HG03442 (cell line): Measurements from ENCODE around the gene EPN2.
A peak's percentile ranks its signal among the peaks of the same experiment; 100 is the strongest.
"Not testable (repeated sequence)": the region's sequence is repeated elsewhere in the genome, so short reads cannot be mapped to it uniquely, and the experiment has no call there.

Experiments used
- ATAC-seq: cut with Tn5 transposase; IDR thresholded peaks from one replicate; pipeline ENCODE4 v1.9.1; 2021; ENCODE audit warnings: mild to moderate bottlenecking, moderate library complexity; ENCODE audit not compliant: unreplicated experiment

Gene EPN2

DNA sequence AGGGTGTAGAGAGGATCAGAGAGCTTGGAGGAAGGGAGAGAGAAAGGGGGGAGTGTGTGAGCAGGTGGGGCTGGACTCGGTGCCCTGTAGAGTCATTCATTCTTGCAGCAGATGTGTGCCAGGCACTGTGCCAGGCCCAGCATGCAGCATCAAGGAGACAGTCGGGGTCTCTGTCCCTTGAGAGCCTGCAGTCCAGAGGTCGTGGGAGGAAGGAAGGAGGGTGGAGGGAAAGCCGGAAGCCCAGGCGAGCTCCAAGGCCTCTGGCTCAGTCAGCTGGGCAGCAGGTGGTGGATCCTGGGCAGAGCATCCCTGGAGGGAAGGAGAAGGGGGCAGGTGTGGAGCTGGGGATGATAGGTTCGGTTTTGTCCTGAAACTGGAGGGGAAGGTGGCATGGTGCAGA, 27.5 kb downstream of the EPN2 start:
- no peak for ATAC-seq

DNA sequence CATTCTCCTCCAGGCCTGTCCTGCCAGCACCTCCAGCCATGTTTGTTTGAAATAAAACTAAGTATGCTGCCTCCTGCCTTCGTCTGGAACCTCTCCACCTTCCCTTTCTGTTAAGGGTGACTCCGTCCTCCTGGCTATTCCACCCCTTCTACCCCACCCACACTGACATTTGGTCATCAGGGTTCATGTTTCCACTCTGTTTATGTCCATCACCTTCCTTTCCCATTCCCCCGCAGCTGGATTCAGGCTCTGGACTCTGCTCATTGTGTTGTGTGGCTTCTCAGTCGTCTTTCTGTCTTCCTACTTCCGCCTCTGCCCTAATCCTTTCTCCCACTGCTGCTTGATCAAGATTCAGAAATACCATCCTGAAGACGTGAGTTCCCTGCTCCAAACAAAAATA, 28.6 kb downstream of the EPN2 start:
- ATAC-seq = no peak

DNA sequence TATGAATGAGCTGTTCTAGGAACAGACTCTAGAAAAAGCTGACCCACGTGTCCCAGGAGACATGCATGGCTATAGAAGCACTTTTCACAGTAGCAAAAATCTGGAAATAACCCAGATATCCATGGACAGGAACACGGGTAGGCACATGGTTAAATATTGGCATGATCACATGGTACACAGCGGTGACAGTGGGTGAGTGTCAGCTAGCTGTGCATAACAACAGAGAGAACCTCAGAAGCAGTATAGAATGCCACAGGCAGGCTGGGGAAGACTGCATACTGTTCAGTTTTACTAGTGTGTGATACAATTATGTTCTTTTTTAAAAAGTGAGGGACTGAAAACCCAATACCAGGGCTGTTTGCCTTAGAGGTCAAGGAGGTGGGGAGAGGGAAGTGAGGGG, 31.4 kb downstream of the EPN2 start:
- ATAC-seq = no peak

GRCh38 chr17:19269106-19269505, 31.9 kb downstream of the EPN2 start:
- ATAC-seq = no peak

DNA sequence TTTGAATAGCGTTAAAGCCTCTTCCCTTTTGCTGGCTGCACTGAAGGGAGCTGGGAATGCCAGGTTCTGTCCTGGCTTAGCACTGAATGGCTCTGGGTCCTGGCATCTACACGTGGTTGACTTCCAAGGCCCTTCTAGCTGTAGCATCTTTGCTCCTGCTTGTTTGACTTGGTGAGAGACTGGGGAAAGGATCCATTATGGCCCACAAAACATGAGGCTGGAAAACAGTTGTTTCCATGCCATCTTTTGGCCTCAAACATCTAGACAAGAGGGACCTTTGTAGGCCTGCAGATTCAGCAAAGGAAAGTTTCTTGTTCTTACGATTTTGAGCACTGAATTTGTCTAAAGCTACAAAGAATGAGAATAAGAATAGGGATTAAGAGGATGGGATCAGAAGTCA, 32.5 kb downstream of the EPN2 start:
- no peak for ATAC-seq

DNA sequence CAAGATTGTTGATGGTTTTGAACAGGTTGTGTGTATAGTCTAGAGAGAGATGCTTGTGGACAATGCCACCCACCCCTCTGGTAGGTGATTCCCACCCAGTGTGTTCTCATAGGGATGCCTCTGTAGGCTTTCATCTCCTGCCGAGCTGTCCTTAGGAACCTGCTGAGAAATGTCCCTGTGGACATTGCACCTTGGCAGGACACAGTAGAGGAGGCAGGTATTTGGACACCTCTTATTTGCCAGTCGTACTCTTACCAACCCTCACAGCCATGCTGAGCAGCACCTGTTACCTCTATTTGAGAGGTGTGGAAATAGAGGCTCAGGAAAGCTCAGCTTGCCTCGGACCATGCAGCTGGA, 33.2 kb downstream of the EPN2 start:
- ATAC-seq = no peak

DNA sequence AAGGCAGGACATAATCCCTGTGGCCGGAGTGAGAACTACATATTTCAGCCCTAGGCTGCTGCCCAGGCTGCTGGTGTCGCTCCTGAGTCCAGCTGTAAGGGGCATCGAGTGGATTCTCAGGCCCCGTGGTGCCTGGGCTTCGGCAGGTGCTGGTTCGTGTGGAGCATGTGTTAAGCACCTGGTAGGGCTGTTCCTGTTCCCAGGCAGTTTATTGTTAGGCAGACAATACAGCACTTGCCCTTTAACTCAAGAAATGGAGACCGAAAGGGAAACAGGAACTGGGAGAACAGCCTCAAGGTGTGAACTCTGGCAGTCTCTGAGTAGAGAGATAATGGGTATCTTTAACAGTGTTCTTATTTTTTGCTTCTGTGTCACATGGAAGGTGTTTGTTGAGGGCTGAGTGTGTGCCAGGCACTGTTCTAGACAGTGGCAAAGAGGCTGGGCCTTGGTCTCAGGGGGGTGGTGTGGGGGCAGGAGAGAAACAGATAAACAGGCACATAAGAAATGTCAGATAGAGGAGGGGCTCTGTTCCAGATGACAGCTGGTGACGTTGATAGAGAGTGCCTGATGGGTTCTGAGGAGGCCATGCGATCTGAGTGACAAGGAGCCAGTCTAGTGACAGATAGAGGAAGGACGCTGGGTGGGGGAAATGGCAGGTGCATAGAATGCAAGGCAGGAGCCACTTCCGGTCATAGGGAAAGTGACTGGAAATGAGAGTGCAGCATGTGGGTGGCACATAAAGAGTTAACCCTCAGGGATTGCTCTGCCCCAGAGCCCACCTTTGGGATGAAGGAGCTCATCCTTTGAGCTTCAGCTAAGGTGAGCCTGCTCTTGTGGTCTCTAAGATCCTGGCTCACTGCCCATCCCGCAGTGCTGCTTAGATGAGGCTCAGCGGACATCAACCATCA, 33.8 kb downstream of the EPN2 start:
- ATAC-seq = peak; percentile 77

GRCh38 chr17:19271780-19272357, 34.7 kb downstream of the EPN2 start:
- no peak for ATAC-seq

GRCh38 chr17:19273731-19274130, 36.6 kb downstream of the EPN2 start:
- no peak for ATAC-seq

- ATAC-seq = no peak
Measured at GRCh38 chr17:19274893-19275292, 37.7 kb downstream of the EPN2 start.

DNA sequence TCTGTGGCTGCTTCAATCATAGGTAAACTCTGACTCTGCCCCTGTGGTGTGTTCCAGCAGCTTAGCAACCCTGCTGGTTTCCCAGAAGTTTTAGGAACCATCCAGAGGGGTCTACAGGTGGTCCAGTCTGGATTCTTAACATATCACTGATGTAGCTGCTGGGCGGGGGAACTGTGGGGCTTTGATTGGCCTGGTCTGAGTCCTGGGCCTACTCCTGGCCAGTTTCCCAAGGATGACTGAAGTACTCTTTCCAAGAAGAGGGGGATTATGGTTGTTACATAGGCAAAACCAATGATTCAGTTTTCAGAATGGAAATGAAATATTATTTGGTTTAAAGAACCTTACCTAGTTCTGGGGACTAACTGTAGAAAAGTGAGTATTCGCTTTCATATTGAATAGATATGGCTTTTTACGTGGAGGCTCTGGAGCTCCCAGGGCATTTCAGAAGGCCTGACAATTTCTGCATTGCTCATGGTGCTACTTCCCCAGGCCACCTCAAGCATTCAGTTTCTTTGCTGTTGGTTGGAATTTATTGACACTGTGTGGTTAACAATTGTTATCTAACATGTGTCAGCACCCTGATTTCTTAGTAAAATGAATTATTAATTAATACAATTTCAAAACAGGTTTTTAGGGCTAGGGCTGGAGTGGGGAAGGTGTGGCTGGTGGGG, 38.4 kb downstream of the EPN2 start:
- no peak for ATAC-seq

DNA sequence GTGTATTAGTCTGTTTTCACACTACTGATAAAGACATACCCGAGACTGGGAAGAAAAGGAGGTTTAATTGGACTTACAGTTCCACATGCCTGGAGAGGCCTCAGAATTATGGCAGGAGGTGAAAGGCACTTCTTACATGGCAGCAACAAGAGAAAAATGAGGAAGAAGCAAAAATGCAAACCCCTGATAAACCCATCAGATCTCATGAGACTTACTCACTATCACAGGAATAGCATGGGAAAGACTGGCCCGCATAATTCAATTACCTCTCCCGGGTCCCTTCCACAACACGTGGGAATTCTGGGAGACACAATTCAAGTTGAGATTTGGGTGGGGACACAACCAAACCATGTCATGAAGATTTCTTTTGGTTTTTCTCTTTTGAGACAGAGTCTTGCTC, 41.1 kb downstream of the EPN2 start:
- not testable (repeated sequence) for ATAC-seq

DNA sequence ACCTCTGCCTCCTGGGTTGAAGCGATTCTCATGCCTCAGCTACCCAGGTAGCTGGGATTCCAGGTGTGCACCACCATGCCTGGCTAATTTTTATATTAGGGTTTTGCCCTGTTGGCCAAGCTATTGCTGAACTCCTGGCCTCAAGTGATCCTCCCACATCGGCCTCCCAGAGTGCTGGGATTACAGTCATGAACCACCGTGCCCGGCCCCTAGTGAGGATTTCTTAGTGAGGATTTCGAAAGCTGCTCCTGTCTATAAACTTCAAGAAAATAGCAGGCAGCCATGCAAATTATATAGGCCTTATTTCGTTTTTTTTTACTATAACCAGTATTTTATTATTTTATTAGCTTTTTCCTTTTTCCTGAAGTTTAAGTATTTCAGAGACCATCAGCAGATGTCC, 41.6 kb downstream of the EPN2 start:
- no peak for ATAC-seq

DNA sequence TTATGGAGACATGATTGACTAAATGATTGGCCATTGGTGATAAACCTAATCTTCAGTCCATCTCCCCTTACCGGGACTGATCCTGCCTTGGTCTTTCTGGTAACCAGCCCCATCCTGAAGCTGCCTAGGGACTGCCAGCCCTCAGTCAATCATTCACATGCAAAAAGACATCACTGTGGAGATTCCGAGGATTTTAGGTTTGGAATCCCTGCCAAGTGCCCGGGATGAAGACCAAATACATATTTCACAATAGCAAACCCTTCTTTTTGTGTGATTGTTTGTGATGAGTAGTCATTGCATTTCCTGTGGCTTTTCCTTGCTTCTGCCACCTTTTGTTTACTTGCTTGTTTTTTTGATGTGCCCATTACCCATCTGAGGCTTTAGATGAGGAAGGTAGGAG, 44.0 kb downstream of the EPN2 start:
- ATAC-seq = no peak

DNA sequence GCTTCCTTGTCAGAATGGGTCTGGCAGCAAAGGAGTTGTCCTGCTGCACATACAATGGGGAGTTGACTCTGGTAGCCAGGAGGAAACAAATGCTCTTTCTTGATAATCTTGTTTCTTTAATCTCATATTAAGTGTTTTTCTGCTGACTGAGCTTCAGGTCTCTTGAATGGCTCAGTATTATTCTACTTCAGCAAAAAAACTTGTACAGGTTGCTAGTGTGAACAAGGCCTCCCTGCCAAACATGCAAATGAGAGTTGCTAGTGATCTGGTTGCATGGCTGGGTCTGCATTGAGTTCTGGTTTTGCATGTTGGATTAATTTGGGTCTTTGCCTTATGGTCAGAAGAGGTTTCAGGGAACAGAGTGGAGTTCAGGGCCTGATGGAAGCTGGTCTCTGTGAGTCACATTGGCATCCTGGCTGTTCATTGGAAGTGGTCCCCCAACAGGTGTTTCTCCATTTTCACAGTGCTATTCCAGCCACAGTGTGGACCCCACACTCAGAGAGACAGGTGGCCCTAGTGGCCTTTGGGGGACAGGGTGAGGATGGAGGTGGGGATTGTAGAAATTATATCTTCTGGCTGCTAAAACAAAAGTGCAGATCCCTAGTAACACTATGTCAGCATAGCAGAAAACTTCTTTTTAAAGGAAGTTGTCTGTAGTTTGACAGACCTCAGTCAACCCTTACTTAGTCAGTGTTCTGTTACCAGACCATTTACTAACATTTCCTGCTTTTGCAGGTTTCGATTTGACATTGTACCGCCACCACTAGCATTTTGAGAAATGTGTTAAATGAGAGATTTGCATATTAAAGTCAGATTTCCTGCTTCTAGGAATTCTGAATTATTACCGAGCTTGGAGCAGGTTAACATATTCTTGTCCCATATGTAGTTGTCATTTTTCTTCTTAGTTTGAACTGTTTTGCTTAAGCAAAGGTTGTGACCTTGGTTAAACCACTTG, 47.1 kb downstream of the EPN2 start:
- no peak for ATAC-seq

- no peak for ATAC-seq
Measured at GRCh38 chr17:19285213-19285900, 48.2 kb downstream of the EPN2 start.

DNA sequence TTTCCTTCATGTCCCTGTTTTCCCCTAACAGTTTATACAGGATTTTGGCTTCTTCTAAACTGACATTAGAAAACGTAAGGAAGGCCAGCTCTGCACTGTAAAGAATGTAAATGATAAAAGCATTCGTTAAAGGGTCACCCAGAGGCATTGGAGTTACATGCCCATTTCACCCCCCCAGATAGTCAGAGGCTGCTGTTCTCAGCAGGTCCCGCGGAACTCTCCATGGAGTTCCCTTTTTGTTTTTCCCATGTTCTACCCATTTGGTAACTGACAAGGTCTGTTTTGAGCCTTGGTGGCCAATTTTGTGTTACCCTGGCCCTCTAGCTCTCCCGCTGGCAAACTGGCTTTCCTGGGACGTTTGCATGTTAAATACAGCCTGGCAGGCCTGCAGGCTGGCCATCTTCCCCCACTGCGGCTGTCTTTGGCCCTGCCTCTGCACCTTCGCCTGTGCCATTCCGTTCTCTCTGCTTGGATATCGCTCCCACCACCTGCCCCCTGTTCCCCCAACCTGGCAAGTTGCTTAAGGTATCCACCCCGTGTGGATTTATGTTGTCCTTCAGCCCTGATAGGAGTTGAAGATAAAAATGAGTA, 49.7 kb downstream of the EPN2 start:
- ATAC-seq = no peak

DNA sequence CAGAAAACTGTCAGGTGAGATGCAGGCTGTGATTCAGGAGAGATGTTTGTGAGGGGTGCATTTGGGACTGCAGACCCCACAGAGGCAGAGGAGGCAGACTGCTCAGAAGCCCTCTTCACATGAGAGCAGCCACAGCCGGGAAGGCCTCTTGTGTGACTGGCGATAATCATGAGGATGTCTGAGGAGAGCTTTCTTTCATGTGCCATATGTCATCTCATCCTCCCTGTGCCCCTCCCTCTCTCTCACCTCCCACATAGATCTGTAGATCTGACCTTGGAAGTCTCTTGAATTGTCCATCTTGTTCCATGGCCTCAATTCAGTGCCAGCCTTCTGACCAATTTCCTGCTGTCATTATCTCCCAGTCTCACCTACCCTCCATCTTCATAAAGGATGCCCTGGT, 50.5 kb downstream of the EPN2 start:
- ATAC-seq = no peak

DNA sequence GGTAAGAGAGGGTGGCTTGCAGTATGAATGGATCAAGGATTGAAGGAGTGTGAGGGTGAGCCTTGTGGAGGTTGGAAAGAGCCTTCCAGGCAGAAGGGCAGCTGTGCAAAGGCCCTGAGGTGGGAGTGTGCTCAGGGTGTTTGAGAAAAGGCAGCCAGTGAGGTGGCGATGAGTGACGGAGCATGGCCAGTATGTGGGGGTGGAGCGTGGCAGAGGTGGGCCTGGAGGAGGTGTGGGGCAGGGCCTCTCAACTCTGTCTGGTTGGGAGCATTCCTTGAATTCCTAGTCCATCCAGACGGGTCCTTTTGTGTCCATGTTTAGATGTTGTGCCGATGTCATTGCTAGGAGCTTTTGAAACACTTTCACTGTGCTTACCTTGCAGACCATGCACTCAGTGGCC, 51.3 kb downstream of the EPN2 start:
- no peak for ATAC-seq

DNA sequence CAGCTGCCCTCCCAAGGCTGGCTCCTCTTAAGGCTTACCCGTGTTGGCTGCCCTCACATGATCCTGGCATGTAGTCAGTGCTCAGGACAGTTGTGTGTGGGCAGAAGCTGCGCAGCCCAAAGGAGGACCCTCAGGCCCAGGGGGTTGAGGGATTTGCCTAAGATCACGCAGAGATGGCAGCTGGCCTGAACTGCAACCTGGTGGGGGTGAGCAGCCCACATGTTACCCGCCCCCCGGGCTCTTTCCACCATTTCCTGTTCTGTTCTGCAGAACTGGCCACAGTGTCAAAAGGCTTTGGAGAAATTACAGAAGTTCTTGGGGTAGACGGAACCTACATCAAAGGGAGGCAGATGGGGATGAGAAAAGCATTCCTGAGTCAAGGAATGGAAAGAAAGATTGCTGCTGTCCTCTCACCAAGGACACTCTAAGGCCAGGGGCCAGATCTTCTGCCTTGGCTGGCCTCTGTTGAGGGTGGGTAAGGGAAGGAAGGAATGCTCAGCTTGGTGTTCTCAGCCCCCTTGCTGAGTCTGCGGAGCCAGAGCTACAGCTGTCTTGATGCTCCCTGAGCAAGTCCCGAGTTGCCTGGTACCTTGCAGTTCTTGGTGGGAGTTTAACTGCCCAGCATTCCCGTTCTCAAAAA, 53.0 kb downstream of the EPN2 start:
- ATAC-seq = no peak
